Measurements from ENCODE around the gene IZUMO1.

DNA sequence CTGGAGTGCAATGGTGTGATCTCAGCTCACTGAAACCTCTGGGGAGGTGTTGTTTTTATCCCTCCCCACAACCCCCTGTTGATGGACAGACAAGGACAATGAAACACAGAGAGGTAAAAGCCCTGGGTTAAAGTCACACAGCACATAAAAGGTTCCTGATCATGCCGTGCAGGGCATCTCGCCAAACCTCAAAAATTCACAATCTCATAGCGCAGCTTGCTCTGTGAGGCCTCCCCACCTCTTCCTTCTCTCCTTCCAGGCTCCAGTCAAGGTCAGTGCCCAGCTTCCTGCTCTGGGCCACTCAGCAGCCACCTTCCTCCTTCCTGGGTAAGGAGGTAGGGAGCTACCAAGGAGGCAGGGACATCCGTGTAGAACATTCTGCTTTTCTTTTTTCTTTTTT lies 48.7 kb downstream of the IZUMO1 start:
- TF ChIP-seq, protein P1, sequence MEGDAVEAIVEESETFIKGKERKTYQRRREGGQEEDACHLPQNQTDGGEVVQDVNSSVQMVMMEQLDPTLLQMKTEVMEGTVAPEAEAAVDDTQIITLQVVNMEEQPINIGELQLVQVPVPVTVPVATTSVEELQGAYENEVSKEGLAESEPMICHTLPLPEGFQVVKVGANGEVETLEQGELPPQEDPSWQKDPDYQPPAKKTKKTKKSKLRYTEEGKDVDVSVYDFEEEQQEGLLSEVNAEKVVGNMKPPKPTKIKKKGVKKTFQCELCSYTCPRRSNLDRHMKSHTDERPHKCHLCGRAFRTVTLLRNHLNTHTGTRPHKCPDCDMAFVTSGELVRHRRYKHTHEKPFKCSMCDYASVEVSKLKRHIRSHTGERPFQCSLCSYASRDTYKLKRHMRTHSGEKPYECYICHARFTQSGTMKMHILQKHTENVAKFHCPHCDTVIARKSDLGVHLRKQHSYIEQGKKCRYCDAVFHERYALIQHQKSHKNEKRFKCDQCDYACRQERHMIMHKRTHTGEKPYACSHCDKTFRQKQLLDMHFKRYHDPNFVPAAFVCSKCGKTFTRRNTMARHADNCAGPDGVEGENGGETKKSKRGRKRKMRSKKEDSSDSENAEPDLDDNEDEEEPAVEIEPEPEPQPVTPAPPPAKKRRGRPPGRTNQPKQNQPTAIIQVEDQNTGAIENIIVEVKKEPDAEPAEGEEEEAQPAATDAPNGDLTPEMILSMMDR (IDR thresholded peaks at IDR 0.05): no peak
- TF ChIP-seq POLR2AphosphoS5 (IDR thresholded peaks at IDR 0.05): no peak
